RPMI7951 (cell line): ENCODE data around the gene RASAL3. TPM values are rescaled to one million over a fixed set of nuclear protein-coding genes. Genes with fewer than 3 reads are reported as not detected.

Experiments
- DNase-seq: peaks from one replicate; pipeline ENCODE4 v3.0.0-alpha.2; 2012; ENCODE audit warnings: low read depth
- total RNA-seq: library from RNA; depleted of rRNA; stranded (reverse); fragments of >200 nt; shearing (Covaris generic); gene quantifications from 2 replicates; pipeline ENCODE4 v1.2.3, GENCODE V29; 2014

RASAL3 gene
- total RNA-seq, 1 experiment from 2014 or later, result 0.72 TPM

- DNase-seq, result peak; percentile 81
These were observed 14.5 kb downstream of the RASAL3 start, which contains the start of gene WIZ for GRCh38 chr19:15449620-15450527. WIZ (minus strand) TSS chr19:15449956; CDS start chr19:15448307, 1,649 bp downstream.

GRCh38 chr19:15448778-15449619 is 15.3 kb downstream of the RASAL3 start:
- peak; percentile 49 for DNase-seq

- no peak for DNase-seq
These were observed 16.1 kb downstream of the RASAL3 start for GRCh38 chr19:15448044-15448777.

GRCh38 chr19:15447057-15447456 is 17.3 kb downstream of the RASAL3 start:
- DNase-seq, result no peak

GRCh38 chr19:15445807-15446376 is 18.5 kb downstream of the RASAL3 start:
- no peak for DNase-seq

- no peak for DNase-seq
These were observed 19.1 kb downstream of the RASAL3 start for GRCh38 chr19:15445227-15445605.

GRCh38 chr19:15444505-15445226 is 19.7 kb downstream of the RASAL3 start:
- no peak for DNase-seq

- DNase-seq, result no peak
These were observed 20.5 kb downstream of the RASAL3 start for GRCh38 chr19:15443838-15444237.

GRCh38 chr19:15443325-15443724 is 21.0 kb downstream of the RASAL3 start:
- DNase-seq, result no peak

GRCh38 chr19:15442142-15442920 is 22.0 kb downstream of the RASAL3 start:
- DNase-seq, result no peak

GRCh38 chr19:15441317-15441716 is 23.0 kb downstream of the RASAL3 start:
- no peak for DNase-seq

GRCh38 chr19:15439821-15440641 is 24.3 kb downstream of the RASAL3 start:
- DNase-seq, result no peak

- no peak for DNase-seq
These were observed 25.1 kb downstream of the RASAL3 start for GRCh38 chr19:15439078-15439799.

GRCh38 chr19:15438577-15438976 is 25.8 kb downstream of the RASAL3 start:
- DNase-seq, result no peak

- DNase-seq, result no peak
These were observed 26.2 kb downstream of the RASAL3 start for GRCh38 chr19:15438124-15438496.

GRCh38 chr19:15437355-15438123 is 26.8 kb downstream of the RASAL3 start:
- no peak for DNase-seq

GRCh38 chr19:15436826-15437110 is 27.6 kb downstream of the RASAL3 start:
- DNase-seq, result no peak
